Measurements from ENCODE around the gene RXFP4. TPM values are rescaled to one million over a fixed set of nuclear protein-coding genes. Genes with fewer than 3 reads are reported as not detected.

Gene RXFP4
- total and polyA plus RNA-seq, 2 of the 13 experiments (the other 11 are each of a cell fraction or from before 2014, with no cell fraction given), result 0.38 to 1.4 TPM

- TF ChIP-seq AKNA (CRISPR knock-in tag; IDR thresholded peaks at IDR 0.05; ENCODE audit: borderline replicate concordance) (no peak), ZFAT (CRISPR knock-in tag; conservative IDR thresholded peaks at IDR 0.05) (no peak), ZNF143 (CRISPR knock-in tag; IDR thresholded peaks at IDR 0.05) (peak; percentile 19; the same call in 1 of the 2 replicates), SIN3B (IDR thresholded peaks at IDR 0.05; ENCODE audit: low read length) (no peak), ZNF382 (CRISPR knock-in tag; IDR thresholded peaks at IDR 0.05; ENCODE audit: borderline replicate concordance) (no peak), MLXIP (CRISPR knock-in tag; IDR thresholded peaks at IDR 0.05; ENCODE audit: borderline replicate concordance) (no peak), ZNF530 (CRISPR knock-in tag; IDR thresholded peaks at IDR 0.05; ENCODE audit: low read depth) (no peak), ZNF430 (CRISPR knock-in tag; IDR thresholded peaks at IDR 0.05) (peak; percentile 58; the same call in 1 of the 2 replicates), ZNF12 (CRISPR knock-in tag; IDR thresholded peaks at IDR 0.05) (no peak), HNF4G (IDR thresholded peaks at IDR 0.05; ENCODE audit: borderline replicate concordance, low read depth, low read length) (peak; percentile 92), HNF4G (CRISPR knock-in tag; IDR thresholded peaks at IDR 0.05; ENCODE audit: borderline replicate concordance, low read depth) (peak; percentile 75; the same call in 1 of the 2 replicates), PHF5A (CRISPR knock-in tag; IDR thresholded peaks at IDR 0.05; ENCODE audit: low read depth, unreplicated experiment) (no peak), MYC (CRISPR knock-in tag; IDR thresholded peaks at IDR 0.05; ENCODE audit: borderline replicate concordance) (peak; percentile 82), DNMT1 (CRISPR knock-in tag; IDR thresholded peaks at IDR 0.05) (no peak), MXD3 (CRISPR knock-in tag; IDR thresholded peaks at IDR 0.05) (peak; percentile 44; the same call in 1 of the 2 replicates), ZSCAN31 (CRISPR knock-in tag; IDR thresholded peaks at IDR 0.05; ENCODE audit: low read depth) (peak; percentile 81), ZNF644 (CRISPR knock-in tag; IDR thresholded peaks at IDR 0.05; ENCODE audit: low read depth) (peak; percentile 60; the same call in 1 of the 2 replicates), ZNF883 (CRISPR knock-in tag; IDR thresholded peaks at IDR 0.05; ENCODE audit: not compliant biosample characterization) (peak; percentile 96), HHEX (CRISPR knock-in tag; IDR thresholded peaks at IDR 0.05) (no peak), SMYD3 (CRISPR knock-in tag; IDR thresholded peaks at IDR 0.05) (no peak), ZNF792 (CRISPR knock-in tag; IDR thresholded peaks at IDR 0.05) (no peak), KDM5A (IDR thresholded peaks at IDR 0.05; ENCODE audit: borderline replicate concordance, low read length) (no peak)
Measured at GRCh38 chr1:155967341-155968050, 26.1 kb downstream of the RXFP4 start (continued).

All from HepG2 (cell line).